Measurements from ENCODE around the gene CCT5.

CCT5 gene

DNA sequence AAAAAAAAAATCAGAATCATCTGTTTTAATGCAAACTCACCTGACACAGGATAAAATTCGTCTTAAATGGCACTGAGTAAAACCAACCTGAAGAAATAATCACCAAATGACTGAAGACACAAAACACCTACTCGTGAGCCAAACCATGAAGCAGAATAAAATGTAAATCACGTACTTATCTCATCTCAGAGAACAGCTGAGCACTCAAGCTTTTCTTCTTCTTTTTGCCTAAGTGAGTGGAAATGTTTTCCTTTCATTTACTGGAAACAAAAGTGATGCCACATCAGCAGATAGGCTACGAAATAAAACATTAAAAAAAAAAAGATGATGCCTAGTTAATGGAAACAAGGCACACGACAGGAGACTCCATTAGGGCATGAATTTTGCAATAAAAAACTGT, 36.8 kb upstream of the CCT5 start:
- Histone ChIP-seq H3K36me3 (ENCODE audit: control insufficient read depth in 2 of 2, insufficient read depth in 1 of 2, low read length in 2 of 2) (no peaks in the 10 kb centered on the region; a peak in 2 of 3 replicates), H3K4me3 (ENCODE audit: low read depth, low read length) (no peak overlapping the region), H3K9me3 (ENCODE audit: control insufficient read depth, insufficient read depth, low read depth, low read length) (no peaks in the 10 kb centered on the region), H3K27ac (ENCODE audit: extremely low read depth, low read depth, low read length) (no peak overlapping the region), H3K4me1 (ENCODE audit: control insufficient read depth, insufficient read depth, low read length) (no peaks in the 10 kb centered on the region)
- TF ChIP-seq GLI4 (tag by site-specific recombination; IDR thresholded peaks at IDR 0.05) (no peak), ZNF785 (tag by site-specific recombination; IDR thresholded peaks at IDR 0.05) (no peak), EGR2 (tag by site-specific recombination; IDR thresholded peaks at IDR 0.05; ENCODE audit: low read depth) (no peak), ZNF529 (tag by site-specific recombination; IDR thresholded peaks at IDR 0.05; ENCODE audit: insufficient replicate concordance) (no peak), ZSCAN30 (tag by site-specific recombination; IDR thresholded peaks at IDR 0.05) (no peak), ZNF747 (tag by site-specific recombination; IDR thresholded peaks at IDR 0.05) (no peak), ZNF140 (tag by site-specific recombination; IDR thresholded peaks at IDR 0.05) (no peak), ZNF837 (tag by site-specific recombination; IDR thresholded peaks at IDR 0.05) (no peak), ZNF248 (tag by site-specific recombination; IDR thresholded peaks at IDR 0.05) (no peak), SP2 (tag by site-specific recombination; IDR thresholded peaks at IDR 0.05) (no peak), ZEB2 (tag by site-specific recombination; IDR thresholded peaks at IDR 0.05) (no peak)
- TF ChIP-seq, protein P1, sequence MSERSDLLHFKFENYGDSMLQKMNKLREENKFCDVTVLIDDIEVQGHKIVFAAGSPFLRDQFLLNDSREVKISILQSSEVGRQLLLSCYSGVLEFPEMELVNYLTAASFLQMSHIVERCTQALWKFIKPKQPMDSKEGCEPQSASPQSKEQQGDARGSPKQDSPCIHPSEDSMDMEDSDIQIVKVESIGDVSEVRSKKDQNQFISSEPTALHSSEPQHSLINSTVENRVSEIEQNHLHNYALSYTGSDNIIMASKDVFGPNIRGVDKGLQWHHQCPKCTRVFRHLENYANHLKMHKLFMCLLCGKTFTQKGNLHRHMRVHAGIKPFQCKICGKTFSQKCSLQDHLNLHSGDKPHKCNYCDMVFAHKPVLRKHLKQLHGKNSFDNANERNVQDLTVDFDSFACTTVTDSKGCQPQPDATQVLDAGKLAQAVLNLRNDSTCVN (tag by site-specific recombination; optimal IDR thresholded peaks at IDR 0.05): no peak
- ChIA-PET POLR2A (no interaction called here), CTCF (interaction anchor here (0.6 to 1.0 kb wide), 2 partner anchors 10 to 474 kb away, joined by 4 to 7 read pairs; no protein-coding TSS in a partner anchor)

DNA sequence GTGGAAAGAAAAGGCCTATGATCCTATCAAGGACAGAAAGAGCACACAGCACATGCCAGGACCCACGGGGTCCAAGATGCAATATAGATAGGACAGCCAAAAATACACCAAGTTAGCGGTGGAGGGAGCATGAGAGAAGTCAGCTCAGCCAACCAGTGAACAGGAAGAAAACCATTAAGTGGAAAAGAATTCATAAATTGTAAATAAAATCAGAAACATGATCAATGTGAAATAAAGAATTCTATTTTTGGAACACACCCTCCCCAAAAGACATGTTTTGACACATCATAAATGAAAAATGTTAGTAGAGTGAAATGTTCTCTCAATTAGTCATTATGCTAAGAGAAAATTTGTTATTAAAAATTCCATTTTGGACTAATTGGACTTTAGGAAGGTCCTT, 36.0 kb upstream of the CCT5 start:
- Histone ChIP-seq H3K4me1 (ENCODE audit: control insufficient read depth, insufficient read depth, low read length) (no peaks in the 10 kb centered on the region), H3K9me3 (ENCODE audit: control insufficient read depth, insufficient read depth, low read depth, low read length) (no peaks in the 10 kb centered on the region), H3K36me3 (ENCODE audit: control insufficient read depth in 2 of 2, insufficient read depth in 1 of 2, low read length in 2 of 2) (no peaks in the 10 kb centered on the region; a peak in 2 of 3 replicates), H3K27ac (ENCODE audit: extremely low read depth, low read depth, low read length) (no peak overlapping the region), H3K4me3 (ENCODE audit: low read depth, low read length) (no peak overlapping the region)
- TF ChIP-seq IKZF3 (tag by site-specific recombination; IDR thresholded peaks at IDR 0.05): no peak
- TF ChIP-seq, protein P2, sequence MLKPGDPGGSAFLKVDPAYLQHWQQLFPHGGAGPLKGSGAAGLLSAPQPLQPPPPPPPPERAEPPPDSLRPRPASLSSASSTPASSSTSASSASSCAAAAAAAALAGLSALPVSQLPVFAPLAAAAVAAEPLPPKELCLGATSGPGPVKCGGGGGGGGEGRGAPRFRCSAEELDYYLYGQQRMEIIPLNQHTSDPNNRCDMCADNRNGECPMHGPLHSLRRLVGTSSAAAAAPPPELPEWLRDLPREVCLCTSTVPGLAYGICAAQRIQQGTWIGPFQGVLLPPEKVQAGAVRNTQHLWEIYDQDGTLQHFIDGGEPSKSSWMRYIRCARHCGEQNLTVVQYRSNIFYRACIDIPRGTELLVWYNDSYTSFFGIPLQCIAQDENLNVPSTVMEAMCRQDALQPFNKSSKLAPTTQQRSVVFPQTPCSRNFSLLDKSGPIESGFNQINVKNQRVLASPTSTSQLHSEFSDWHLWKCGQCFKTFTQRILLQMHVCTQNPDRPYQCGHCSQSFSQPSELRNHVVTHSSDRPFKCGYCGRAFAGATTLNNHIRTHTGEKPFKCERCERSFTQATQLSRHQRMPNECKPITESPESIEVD (tag by site-specific recombination; IDR thresholded peaks at IDR 0.05): no peak
- TF ChIP-seq ZNF521 (tag by site-specific recombination; IDR thresholded peaks at IDR 0.05): no peak
- no peak for TF ChIP-seq SP2 (tag by site-specific recombination; IDR thresholded peaks at IDR 0.05)
- TF ChIP-seq ZSCAN23 (tag by site-specific recombination; IDR thresholded peaks at IDR 0.05): no peak
- TF ChIP-seq BCL11A (tag by site-specific recombination; IDR thresholded peaks at IDR 0.05; ENCODE audit: low read depth): no peak
- CTCF ChIA-PET: interaction anchor here (0.6 to 1.0 kb wide), 2 partner anchors 11 to 490 kb away, joined by 3 to 7 read pairs; no protein-coding TSS in a partner anchor
- POLR2A ChIA-PET: no interaction called here

DNA sequence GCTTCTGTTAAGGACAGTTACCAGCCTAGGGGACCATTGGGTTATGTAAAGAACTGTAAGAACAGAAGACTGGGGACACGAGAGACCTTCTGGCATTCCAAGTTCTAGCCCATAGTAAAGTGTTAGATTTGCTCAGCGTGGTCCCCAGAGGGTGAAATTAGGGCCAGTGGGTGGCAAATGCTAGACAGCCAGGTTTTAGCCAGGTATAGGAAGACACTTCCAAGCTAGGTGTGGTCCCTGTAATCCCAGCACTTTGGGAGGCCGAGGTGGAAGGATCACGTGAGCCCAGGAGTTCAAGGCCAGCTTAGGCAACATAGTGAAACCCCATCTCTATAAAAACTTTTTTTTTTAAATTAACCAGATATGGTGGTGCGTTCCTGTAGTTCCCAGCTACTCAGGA, 34.7 kb upstream of the CCT5 start:
- Histone ChIP-seq H3K9me3 (ENCODE audit: control insufficient read depth, insufficient read depth, low read depth, low read length) (no peaks in the 10 kb centered on the region), H3K4me1 (ENCODE audit: control insufficient read depth, insufficient read depth, low read length) (no peaks in the 10 kb centered on the region), H3K36me3 (ENCODE audit: control insufficient read depth in 2 of 2, insufficient read depth in 1 of 2, low read length in 2 of 2) (no peaks in the 10 kb centered on the region; a peak in 2 of 3 replicates), H3K4me3 (ENCODE audit: low read depth, low read length) (no peak overlapping the region), H3K27ac (ENCODE audit: extremely low read depth, low read depth, low read length) (no peak overlapping the region)
- ChIA-PET CTCF (interaction anchor here (0.6 kb wide), 1 partner anchor 117 kb away, joined by 3 read pairs; no protein-coding TSS in a partner anchor), POLR2A (no interaction called here)
- TF ChIP-seq FEZF1 (tag by site-specific recombination; IDR thresholded peaks at IDR 0.05) (no peak), GFI1B (tag by site-specific recombination; IDR thresholded peaks at IDR 0.05) (no peak), SP3 (tag by site-specific recombination; IDR thresholded peaks at IDR 0.05) (no peak), ZBTB17 (tag by site-specific recombination; IDR thresholded peaks at IDR 0.05) (no peak), ZNF311 (tag by site-specific recombination; IDR thresholded peaks at IDR 0.05; ENCODE audit: borderline replicate concordance) (no peak), ZNF549 (tag by site-specific recombination; IDR thresholded peaks at IDR 0.05) (no peak), MZF1 (tag by site-specific recombination; IDR thresholded peaks at IDR 0.05; ENCODE audit: borderline replicate concordance) (no peak), BCL11B (tag by site-specific recombination; IDR thresholded peaks at IDR 0.05; ENCODE audit: low read depth) (no peak), ZNF37A (tag by site-specific recombination; IDR thresholded peaks at IDR 0.05) (no peak), ZNF19 (tag by site-specific recombination; IDR thresholded peaks at IDR 0.05; ENCODE audit: low read depth) (no peak), KLF7 (tag by site-specific recombination; IDR thresholded peaks at IDR 0.05; ENCODE audit: borderline replicate concordance) (no peak)
- TF ChIP-seq, protein P3, sequence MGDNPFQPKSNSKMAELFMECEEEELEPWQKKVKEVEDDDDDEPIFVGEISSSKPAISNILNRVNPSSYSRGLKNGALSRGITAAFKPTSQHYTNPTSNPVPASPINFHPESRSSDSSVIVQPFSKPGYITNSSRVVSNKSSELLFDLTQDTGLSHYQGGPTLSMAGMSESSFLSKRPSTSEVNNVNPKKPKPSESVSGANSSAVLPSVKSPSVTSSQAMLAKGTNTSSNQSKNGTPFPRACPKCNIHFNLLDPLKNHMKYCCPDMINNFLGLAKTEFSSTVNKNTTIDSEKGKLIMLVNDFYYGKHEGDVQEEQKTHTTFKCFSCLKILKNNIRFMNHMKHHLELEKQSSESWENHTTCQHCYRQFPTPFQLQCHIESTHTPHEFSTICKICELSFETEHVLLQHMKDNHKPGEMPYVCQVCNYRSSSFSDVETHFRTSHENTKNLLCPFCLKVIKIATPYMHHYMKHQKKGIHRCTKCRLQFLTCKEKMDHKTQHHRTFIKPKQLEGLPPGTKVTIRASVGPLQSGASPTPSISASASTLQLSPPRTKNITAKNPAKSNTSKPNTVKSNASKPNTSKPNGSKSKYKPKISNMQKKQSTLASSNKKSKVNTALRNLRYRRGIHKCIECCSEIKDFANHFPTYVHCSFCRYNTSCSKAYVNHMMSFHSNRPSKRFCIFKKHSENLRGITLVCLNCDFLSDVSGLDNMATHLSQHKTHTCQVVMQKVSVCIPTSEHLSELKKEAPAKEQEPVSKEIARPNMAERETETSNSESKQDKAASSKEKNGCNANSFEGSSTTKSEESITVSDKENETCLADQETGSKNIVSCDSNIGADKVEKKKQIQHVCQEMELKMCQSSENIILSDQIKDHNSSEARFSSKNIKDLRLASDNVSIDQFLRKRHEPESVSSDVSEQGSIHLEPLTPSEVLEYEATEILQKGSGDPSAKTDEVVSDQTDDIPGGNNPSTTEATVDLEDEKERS (tag by site-specific recombination; IDR thresholded peaks at IDR 0.05): no peak
